Astrocyte (in vitro differentiated cells and primary cell): ENCODE data around the gene AANAT. TPM values are rescaled to one million over a fixed set of nuclear protein-coding genes. Genes with fewer than 3 reads are reported as not detected.

Experiments
- DNase-seq: peaks from one replicate; pipeline ENCODE4 v3.0.0-alpha.2; 2010; ENCODE audit warnings: low read depth
- FAIRE-seq: peaks from 2 replicates; lab custom pipeline; 2011; peaks lifted over from hg19 to GRCh38; lab: Jason Lieb, UNC
- H2AFZ ChIP-seq: 2 replicates; pipeline ENCODE4 v1.6.0; 2012; ENCODE audit warnings: low read depth, low read length, inconsistent platforms
- H3K27ac ChIP-seq: 2 replicates; pipeline ENCODE4 v1.5.1; 2011; ENCODE audit warnings: low read depth, low read length, inconsistent platforms
- H3K27me3 ChIP-seq: 2 replicates; pipeline ENCODE4 v1.6.0; 2011; ENCODE audit warnings: low read length, inconsistent platforms; ENCODE audit not compliant: insufficient read depth
- H3K36me3 ChIP-seq: 2 replicates; pipeline ENCODE4 v1.5.1; 2011; ENCODE audit warnings: low read length, inconsistent platforms; ENCODE audit not compliant: insufficient read depth
- H3K4me1 ChIP-seq: 2 replicates; pipeline ENCODE4 v1.5.1; 2011; ENCODE audit warnings: low read length, inconsistent platforms; ENCODE audit not compliant: insufficient read depth
- H3K4me2 ChIP-seq: 2 replicates; pipeline ENCODE4 v1.6.0; 2012; ENCODE audit warnings: low read length, inconsistent platforms
- H3K4me3 ChIP-seq: 2 replicates; pipeline ENCODE4 v1.5.1; 2011; ENCODE audit warnings: low read depth, mild to moderate bottlenecking, low read length, inconsistent platforms; ENCODE audit not compliant: insufficient read depth
- H3K79me2 ChIP-seq: 2 replicates; pipeline ENCODE4 v1.6.0; 2012; ENCODE audit warnings: mild to moderate bottlenecking, low read length, inconsistent platforms; ENCODE audit not compliant: insufficient read depth
- H3K9ac ChIP-seq: 2 replicates; pipeline ENCODE4 v1.6.0; 2012; ENCODE audit warnings: mild to moderate bottlenecking, low read length, inconsistent platforms
- H3K9me3 ChIP-seq: 2 replicates; pipeline ENCODE4 v1.5.1; 2012; ENCODE audit warnings: low read depth, mild to moderate bottlenecking, low read length, inconsistent platforms; ENCODE audit not compliant: insufficient read depth
- H4K20me1 ChIP-seq: 2 replicates; pipeline ENCODE4 v1.6.0; 2012; ENCODE audit warnings: low read length, inconsistent platforms; ENCODE audit not compliant: insufficient read depth
- H3K27ac Mint-ChIP-seq: one replicate; pipeline ENCODE4 v1.8.0; 2021; ENCODE audit warnings: mild to moderate bottlenecking, mixed read lengths; ENCODE audit not compliant: unreplicated experiment
- H3K27me3 Mint-ChIP-seq: one replicate; pipeline ENCODE4 v1.8.0; 2021; ENCODE audit warnings: low read depth, mixed read lengths; ENCODE audit not compliant: unreplicated experiment
- H3K36me3 Mint-ChIP-seq: one replicate; pipeline ENCODE4 v1.8.0; 2021; ENCODE audit warnings: low read depth, mixed read lengths; ENCODE audit not compliant: unreplicated experiment
- H3K4me1 Mint-ChIP-seq: one replicate; pipeline ENCODE4 v1.8.0; 2021; ENCODE audit warnings: low read depth, mixed read lengths; ENCODE audit not compliant: unreplicated experiment
- H3K4me3 Mint-ChIP-seq: one replicate; pipeline ENCODE4 v1.8.0; 2021; ENCODE audit warnings: mild to moderate bottlenecking, moderate library complexity, mixed read lengths; ENCODE audit not compliant: unreplicated experiment
- H3K9me3 Mint-ChIP-seq: one replicate; pipeline ENCODE4 v1.8.0; 2021; ENCODE audit warnings: mild to moderate bottlenecking, mixed read lengths; ENCODE audit not compliant: unreplicated experiment
- EZH2 ChIP-seq: IDR thresholded peaks from 2 replicates; pipeline ENCODE4 v1.6.1; 2012; ENCODE audit warnings: mild to moderate bottlenecking, low read length, inconsistent platforms; ENCODE audit not compliant: insufficient read depth
- total RNA-seq: library from RNA; stranded (reverse); gene quantifications from 2 replicates; pipeline ENCODE4 v1.2.1, GENCODE V29; 2021
- TF ChIP-seq, protein P1 (sequence below): IDR thresholded peaks from 2 replicates; pipeline ENCODE4 v1.5.1; 2011; ENCODE audit warnings: low read depth, mild to moderate bottlenecking, inconsistent platforms, low read length, moderate library complexity; ENCODE audit not compliant: insufficient read depth

AANAT gene
- total RNA-seq, 1 donor from 2014 or later: not detected

DNA sequence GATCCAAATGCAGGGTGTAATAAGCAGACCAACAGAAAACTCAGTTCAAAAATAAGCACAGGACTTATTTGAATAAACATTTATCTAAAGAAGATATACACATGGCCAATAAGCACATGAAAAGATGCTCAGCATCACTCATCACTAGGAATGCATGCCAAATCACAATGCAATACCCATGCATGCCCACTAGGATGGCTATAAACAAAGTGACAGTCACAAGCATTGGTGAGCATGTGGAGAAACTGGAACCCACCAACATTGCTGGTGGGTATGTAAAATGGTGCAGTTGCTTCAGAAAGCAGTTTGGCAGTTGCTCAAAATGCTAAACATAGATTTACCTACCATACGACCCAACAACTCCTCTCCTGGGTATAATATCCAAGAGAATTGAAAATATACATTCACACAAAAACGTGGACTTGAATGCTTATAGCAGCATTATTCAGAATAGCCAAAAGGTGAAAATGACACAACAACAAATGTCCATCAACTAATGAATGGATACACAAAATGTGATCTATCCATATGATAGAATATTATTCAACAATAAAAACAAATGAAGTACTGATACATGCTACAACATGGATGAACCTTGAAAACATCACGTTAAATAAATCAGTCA lies 34.6 kb upstream of the AANAT start:
- Mint-ChIP-seq H3K36me3 (no peaks in the 10 kb centered on the region), H3K4me1 (peaks cover 6% of the 10 kb centered on the region), H3K9me3 (no peaks in the 10 kb centered on the region), H3K27me3 (no peaks in the 10 kb centered on the region), H3K27ac (no peak overlapping the region), H3K4me3 (no peak overlapping the region)
- H3K4me1 ChIP-seq: no peaks in the 10 kb centered on the region
- DNase-seq (no peak), FAIRE-seq (no peak)
- H4K20me1 ChIP-seq: peaks cover 87% of the 10 kb centered on the region
- H3K27me3 ChIP-seq: no peaks in the 10 kb centered on the region
- no peaks in the 10 kb centered on the region for H3K36me3 ChIP-seq
- peaks cover 80% of the 10 kb centered on the region for H3K79me2 ChIP-seq
- no peaks in the 10 kb centered on the region for H3K9me3 ChIP-seq
- TF ChIP-seq EZH2: no peak
- TF ChIP-seq, protein P1, sequence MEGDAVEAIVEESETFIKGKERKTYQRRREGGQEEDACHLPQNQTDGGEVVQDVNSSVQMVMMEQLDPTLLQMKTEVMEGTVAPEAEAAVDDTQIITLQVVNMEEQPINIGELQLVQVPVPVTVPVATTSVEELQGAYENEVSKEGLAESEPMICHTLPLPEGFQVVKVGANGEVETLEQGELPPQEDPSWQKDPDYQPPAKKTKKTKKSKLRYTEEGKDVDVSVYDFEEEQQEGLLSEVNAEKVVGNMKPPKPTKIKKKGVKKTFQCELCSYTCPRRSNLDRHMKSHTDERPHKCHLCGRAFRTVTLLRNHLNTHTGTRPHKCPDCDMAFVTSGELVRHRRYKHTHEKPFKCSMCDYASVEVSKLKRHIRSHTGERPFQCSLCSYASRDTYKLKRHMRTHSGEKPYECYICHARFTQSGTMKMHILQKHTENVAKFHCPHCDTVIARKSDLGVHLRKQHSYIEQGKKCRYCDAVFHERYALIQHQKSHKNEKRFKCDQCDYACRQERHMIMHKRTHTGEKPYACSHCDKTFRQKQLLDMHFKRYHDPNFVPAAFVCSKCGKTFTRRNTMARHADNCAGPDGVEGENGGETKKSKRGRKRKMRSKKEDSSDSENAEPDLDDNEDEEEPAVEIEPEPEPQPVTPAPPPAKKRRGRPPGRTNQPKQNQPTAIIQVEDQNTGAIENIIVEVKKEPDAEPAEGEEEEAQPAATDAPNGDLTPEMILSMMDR: peak; percentile 45
- no peak overlapping the region for H3K4me3 ChIP-seq
- no peak overlapping the region for H2AFZ ChIP-seq
- H3K27ac ChIP-seq: no peak overlapping the region
- no peak overlapping the region for H3K4me2 ChIP-seq
- no peak overlapping the region for H3K9ac ChIP-seq

DNA sequence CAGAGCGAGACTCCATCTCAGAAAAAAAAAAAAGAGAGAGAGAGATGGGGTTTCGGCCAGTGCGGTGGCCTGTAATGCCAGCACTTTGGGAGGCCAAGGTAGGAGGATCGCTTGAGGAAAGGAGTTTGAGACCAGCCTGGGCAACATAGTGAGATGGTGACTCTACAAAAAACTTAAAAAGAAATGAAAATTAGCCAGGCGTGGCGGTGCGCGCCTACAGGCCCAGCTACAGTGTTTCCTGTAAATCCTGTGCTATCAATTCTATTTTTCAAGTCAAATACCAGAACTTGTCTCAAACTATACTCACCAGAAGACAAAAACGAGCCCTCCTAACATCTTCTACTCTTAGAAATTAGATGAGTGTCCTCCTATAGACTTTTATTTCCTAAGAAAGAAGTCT lies 33.7 kb upstream of the AANAT start:
- no peaks in the 10 kb centered on the region for H3K4me1 ChIP-seq
- TF ChIP-seq, protein P1: no peak
- no peak for TF ChIP-seq EZH2
- H3K36me3 ChIP-seq: no peaks in the 10 kb centered on the region
- H3K4me3 ChIP-seq: no peak overlapping the region
- H3K4me1 Mint-ChIP-seq: peaks cover 5% of the 10 kb centered on the region
- H4K20me1 ChIP-seq: peaks cover 87% of the 10 kb centered on the region
- no peak for DNase-seq
- no peaks in the 10 kb centered on the region for H3K27me3 ChIP-seq
- H3K4me3 Mint-ChIP-seq: no peak overlapping the region
- no peaks in the 10 kb centered on the region for H3K36me3 Mint-ChIP-seq
- no peak overlapping the region for H3K27ac ChIP-seq
- H3K27ac Mint-ChIP-seq: no peak overlapping the region
- H3K27me3 Mint-ChIP-seq: no peaks in the 10 kb centered on the region
- H3K79me2 ChIP-seq: peaks cover 85% of the 10 kb centered on the region
- H3K9me3 Mint-ChIP-seq: no peaks in the 10 kb centered on the region
- H3K9ac ChIP-seq: no peak overlapping the region
- no peak overlapping the region for H2AFZ ChIP-seq
- no peak overlapping the region for H3K4me2 ChIP-seq
- H3K9me3 ChIP-seq: no peaks in the 10 kb centered on the region
- no peak for FAIRE-seq

GRCh38 chr17:76434870-76435269 lies 32.5 kb upstream of the AANAT start:
- no peak for DNase-seq
- Histone ChIP-seq H3K4me3 (no peak overlapping the region), H2AFZ (no peak overlapping the region), H3K79me2 (peaks cover 91% of the 10 kb centered on the region), H3K27me3 (no peaks in the 10 kb centered on the region), H3K27ac (no peak overlapping the region), H3K4me2 (no peak overlapping the region), H3K9ac (no peak overlapping the region), H3K4me1 (peaks cover 3% of the 10 kb centered on the region), H3K36me3 (no peaks in the 10 kb centered on the region), H3K9me3 (no peaks in the 10 kb centered on the region), H4K20me1 (peaks cover 94% of the 10 kb centered on the region)
- no peaks in the 10 kb centered on the region for H3K27me3 Mint-ChIP-seq
- TF ChIP-seq, protein P1: no peak
- no peak for TF ChIP-seq EZH2
- no peak overlapping the region for H3K27ac Mint-ChIP-seq
- H3K4me1 Mint-ChIP-seq: peaks cover 10% of the 10 kb centered on the region
- no peaks in the 10 kb centered on the region for H3K9me3 Mint-ChIP-seq
- FAIRE-seq: no peak
- no peak overlapping the region for H3K4me3 Mint-ChIP-seq
- H3K36me3 Mint-ChIP-seq: peaks cover 2% of the 10 kb centered on the region
